K562 (cell line): ENCODE measurements around the gene GNAS-AS1. TPM values are rescaled to one million over a fixed set of nuclear protein-coding genes. Genes with fewer than 3 reads are reported as not detected.

Experiments used
- FIP1L1 ChIP-seq: fragments of 200-400 bp; formaldehyde crosslinking; IDR thresholded peaks from 2 replicates; pipeline ENCODE4 v1.6.1; 2018; ENCODE audit warnings: mild to moderate bottlenecking, low read depth, low read length; ENCODE audit not compliant: poor library complexity, severe bottlenecking
- MGA ChIP-seq: fragments of 450-650 bp; IDR thresholded peaks from 2 replicates; pipeline ENCODE4 v1.6.1; 2016; ENCODE audit warnings: mild to moderate bottlenecking, moderate library complexity
- PPARD ChIP-seq: fragments of 250-450 bp; sonication (Bioruptor Pico); IDR thresholded peaks from 2 replicates; pipeline ENCODE4 v1.8.0; 2022; ENCODE audit warnings: inconsistent platforms, mild to moderate bottlenecking, moderate library complexity
- ZBTB11 ChIP-seq, 3 experiments: fragments of 200-800 bp in 1 of 3; fragments of 250-450 bp in 1 of 3; fragments of 450-650 bp in 1 of 3; sonication (Bioruptor Pico) in 1 of 3; sonication (Bioruptor generic) in 1 of 3; formaldehyde crosslinking in 1 of 3; IDR thresholded peaks; 2 replicates each; pipeline versions ENCODE4 v1.6.1 to v1.8.0; 2016 to 2022; ENCODE audit warnings: mild to moderate bottlenecking in 2 of 3, missing genetic modification characterization in 2 of 3, missing compliant biosample characterization in 1 of 3, moderate library complexity in 1 of 3
- ZNF174 ChIP-seq: fragments of 250-450 bp; sonication (Bioruptor Pico); IDR thresholded peaks from 2 replicates; pipeline ENCODE4 v1.4.0; 2020; ENCODE audit warnings: mild to moderate bottlenecking
- ZNF668 ChIP-seq: fragments of 250-450 bp; sonication (Bioruptor Pico); IDR thresholded peaks from 2 replicates; pipeline ENCODE4 v1.8.0; 2022; ENCODE audit warnings: mild to moderate bottlenecking, inconsistent platforms
- polyA plus RNA-seq, 8 experiments: library from polyadenylated mRNA; depleted of rRNA in 4 of 8; stranded (reverse) in 5 of 8; unstranded in 3 of 8; fragments of >200 nt; fragmentation: Nextera tagmentation in 2 of 8; fragmentation: Illumina TruSeq in 1 of 8; extraction: Ambion mirVana in 2 of 8; extraction: Trizol in 1 of 8; gene quantifications; 2 replicates each; pipeline versions ENCODE4 v1.2.1 to v1.2.3, GENCODE V29; 2011 to 2014; ENCODE audit warnings: inconsistent platforms in 1 of 8, missing spikeins in 1 of 8
- total RNA-seq, 7 experiments: library from RNA; depleted of rRNA in 6 of 7; stranded (reverse); fragments of >200 nt in 6 of 7; fragmentation: Illumina TruSeq in 2 of 7; extraction: Trizol in 2 of 7; gene quantifications; 2 replicates each; pipeline versions ENCODE4 v1.2.1 to v1.2.3, GENCODE V29; 2011 to 2021; ENCODE audit warnings: low replicate concordance in 1 of 7
- TF ChIP-seq, protein P1 (sequence below): fragments of 250-450 bp; sonication (Bioruptor Pico); IDR thresholded peaks from 2 replicates; pipeline ENCODE4 v1.5.0; 2021

Gene GNAS-AS1
- total and polyA plus RNA-seq, 9 of the 15 experiments (the other 6 are each of a cell fraction or from before 2014, with no cell fraction given): 0.04 to 2.5 (median 0.25) TPM

- TF ChIP-seq, protein P1, sequence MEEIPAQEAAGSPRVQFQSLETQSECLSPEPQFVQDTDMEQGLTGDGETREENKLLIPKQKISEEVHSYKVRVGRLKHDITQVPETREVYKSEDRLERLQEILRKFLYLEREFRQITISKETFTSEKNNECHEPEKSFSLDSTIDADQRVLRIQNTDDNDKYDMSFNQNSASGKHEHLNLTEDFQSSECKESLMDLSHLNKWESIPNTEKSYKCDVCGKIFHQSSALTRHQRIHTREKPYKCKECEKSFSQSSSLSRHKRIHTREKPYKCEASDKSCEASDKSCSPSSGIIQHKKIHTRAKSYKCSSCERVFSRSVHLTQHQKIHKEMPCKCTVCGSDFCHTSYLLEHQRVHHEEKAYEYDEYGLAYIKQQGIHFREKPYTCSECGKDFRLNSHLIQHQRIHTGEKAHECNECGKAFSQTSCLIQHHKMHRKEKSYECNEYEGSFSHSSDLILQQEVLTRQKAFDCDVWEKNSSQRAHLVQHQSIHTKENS (CRISPR knock-in tag): no peak
- TF ChIP-seq PPARD (CRISPR knock-in tag) (no peak), FIP1L1 (no peak), ZNF668 (no peak), ZBTB11 (CRISPR knock-in tag; IDR thresholded peaks at IDR 0.05) (no peak), ZNF174 (no peak), MGA (no peak)
These were observed 8.4 kb downstream of the GNAS-AS1 start (continued) for GRCh38 chr20:58842276-58842675.
